HCT116 (cell line): ENCODE measurements around the gene UPB1. TPM values are rescaled to one million over a fixed set of nuclear protein-coding genes. Genes with fewer than 3 reads are reported as not detected.
A peak's percentile ranks its signal among the peaks of the same experiment; 100 is the strongest.

Source experiments
- ATAC-seq: fragments of 200-7000 bp; cut with Tn5 transposase; 2 replicates; pipeline ENCODE4 v1.9.1; 2020; ENCODE audit warnings: mild to moderate bottlenecking, moderate library complexity
- BruUV-seq: library from RNA; stranded (reverse); fragments of 400-500 nt; replicated peaks from 2 replicates; lab custom pipeline; 2021; lab: Mats Ljungman, UMichigan
- CTCF ChIA-PET: fragments of 300-600 bp; sonication (Branson Sonifier 250); formaldehyde crosslinking; loops from one replicate; lab custom pipeline; 2021; ENCODE audit warnings: antibody characterized with exemption; lab: Charles Lee
- POLR2A ChIA-PET: fragments of 300-600, 350-600 bp; sonication (Branson Sonifier 250); formaldehyde crosslinking; loops from one replicate; lab custom pipeline; 2021; ENCODE audit warnings: antibody characterized with exemption; lab: Charles Lee
- RAD21 ChIA-PET, 2 experiments: fragments of 300-600 bp; sonication (Branson Sonifier 250); formaldehyde crosslinking; loops; one replicate each; lab custom pipeline; 2023; ENCODE audit warnings: low total read pairs in 2 of 2; ENCODE audit not compliant: uncharacterized antibody in 2 of 2, unreplicated experiment in 2 of 2, low non-redundant PET in 1 of 2; lab: Charles Lee
- DNase-seq: peaks from one replicate; pipeline ENCODE4 v3.0.0-alpha.2; 2010; ENCODE audit warnings: low read depth, low spot score
- H2AFZ ChIP-seq: fragments of 200-600 bp; shearing (Covaris generic), sonication (generic); 2 replicates; pipeline ENCODE4 v1.6.1; 2017; ENCODE audit warnings: low read depth, mixed run types, mixed read lengths, antibody characterized with exemption, low read length; ENCODE audit not compliant: poor library complexity, severe bottlenecking
- H3K27ac ChIP-seq: 2 replicates; pipeline ENCODE4 v1.5.1; 2012; ENCODE audit warnings: low read depth, low read length
- H3K27me3 ChIP-seq: fragments of 200-600 bp; sonication (generic); 2 replicates; pipeline ENCODE4 v1.6.1; 2016; ENCODE audit warnings: mixed run types, low read length, mixed read lengths; ENCODE audit not compliant: insufficient read depth
- H3K36me3 ChIP-seq, 2 experiments: fragments of 200-500 bp in 1 of 2; fragments of 200-600 bp in 1 of 2; sonication (Bioruptor generic) in 1 of 2; sonication (generic) in 1 of 2; 2 replicates each; pipeline versions ENCODE4 v1.5.1 to v1.6.1; 2014 to 2016; ENCODE audit warnings: low read length in 2 of 2, inconsistent platforms in 1 of 2, mixed read lengths in 1 of 2, mixed run types in 1 of 2; ENCODE audit not compliant: insufficient read depth in 2 of 2, control insufficient read depth in 1 of 2
- H3K4me1 ChIP-seq, 2 experiments: fragments of 200-600 bp in 1 of 2; sonication (generic) in 1 of 2; 2 replicates each; pipeline versions ENCODE4 v1.5.1 to v1.6.1; 2012 to 2017; ENCODE audit warnings: low read length in 2 of 2, inconsistent platforms in 1 of 2, mild to moderate bottlenecking in 1 of 2, mixed read lengths in 1 of 2, mixed run types in 1 of 2, moderate library complexity in 1 of 2; ENCODE audit not compliant: insufficient read depth in 2 of 2, control insufficient read depth in 1 of 2
- H3K4me2 ChIP-seq: fragments of 200-600 bp; sonication (generic); 2 replicates; pipeline ENCODE4 v1.6.1; 2017; ENCODE audit warnings: mixed run types, low read length, mixed read lengths
- H3K4me3 ChIP-seq, 2 experiments: fragments of 200-600 bp in 1 of 2; sonication (generic) in 1 of 2; replicated peaks in 1 of 2; 2 replicates each; pipeline ENCODE4 v1.5.1; 2011 to 2016; ENCODE audit warnings: low read length in 2 of 2, control low read depth in 1 of 2, low read depth in 1 of 2, mild to moderate bottlenecking in 1 of 2, mixed read lengths in 1 of 2, mixed run types in 1 of 2
- H3K79me2 ChIP-seq: fragments of 200-600 bp; sonication (generic); 2 replicates; pipeline ENCODE4 v1.6.1; 2017; ENCODE audit warnings: mild to moderate bottlenecking, mixed run types, low read length, moderate library complexity, mixed read lengths; ENCODE audit not compliant: insufficient read depth
- H3K9ac ChIP-seq: fragments of 200-600 bp; sonication (generic); 2 replicates; pipeline ENCODE4 v1.6.1; 2016; ENCODE audit warnings: low read length, mixed read lengths
- H3K9me2 ChIP-seq: fragments of 200-600 bp; sonication (generic), shearing (Covaris generic); 2 replicates; pipeline ENCODE4 v1.6.1; 2017; ENCODE audit warnings: mixed run types, mild to moderate bottlenecking, moderate library complexity; ENCODE audit not compliant: insufficient read depth
- H3K9me3 ChIP-seq, 2 experiments: fragments of 200-500 bp in 1 of 2; fragments of 200-600 bp in 1 of 2; sonication (Bioruptor generic) in 1 of 2; sonication (generic) in 1 of 2; 2 replicates each; pipeline ENCODE4 v1.6.1; 2014 to 2017; ENCODE audit warnings: low read length in 2 of 2, mixed read lengths in 2 of 2, inconsistent platforms in 1 of 2, low read depth in 1 of 2, mild to moderate bottlenecking in 1 of 2, mixed run types in 1 of 2, moderate library complexity in 1 of 2; ENCODE audit not compliant: control insufficient read depth in 1 of 2, insufficient read depth in 1 of 2
- H4K20me1 ChIP-seq: fragments of 200-600 bp; sonication (generic), shearing (Covaris generic); 2 replicates; pipeline ENCODE4 v1.6.1; 2017; ENCODE audit warnings: mixed run types, mild to moderate bottlenecking, moderate library complexity; ENCODE audit not compliant: insufficient read depth
- JUND ChIP-seq: IDR thresholded peaks from 2 replicates; pipeline ENCODE4 v1.6.1; 2012
- RAD21 ChIP-seq: IDR thresholded peaks from 2 replicates; pipeline ENCODE4 v1.6.1; 2012; ENCODE audit warnings: low read depth, mild to moderate bottlenecking
- SIN3A ChIP-seq: IDR thresholded peaks from 2 replicates; pipeline ENCODE4 v1.6.1; 2012; ENCODE audit warnings: low read depth
- SP1 ChIP-seq: IDR thresholded peaks from 2 replicates; pipeline ENCODE4 v1.6.1; 2012; ENCODE audit warnings: low read depth
- YY1 ChIP-seq: IDR thresholded peaks from 2 replicates; pipeline ENCODE4 v1.6.1; 2011; ENCODE audit warnings: low read length, low read depth, moderate library complexity, mild to moderate bottlenecking; ENCODE audit not compliant: insufficient replicate concordance; ENCODE audit errors: extremely low read depth
- intact Hi-C: fragments of 100-400 bp; cut with micrococcal nuclease; formaldehyde crosslinking; loops from 2 replicates; pipeline ENCODE4 v1.10.0; 2022
- total RNA-seq: library from RNA; stranded (reverse); gene quantifications from one replicate; pipeline ENCODE4 v1.2.1, GENCODE V29; 2021; ENCODE audit not compliant: unreplicated experiment
- TF ChIP-seq, protein P1 (sequence below): IDR thresholded peaks from 2 replicates; pipeline ENCODE4 v1.6.1; 2012; ENCODE audit warnings: low read depth
- TF ChIP-seq, protein P2 (sequence below), 3 experiments: fragments of 200-600 bp in 1 of 3; sonication (generic) in 1 of 3; IDR thresholded peaks in 2 of 3; conservative IDR thresholded peaks in 1 of 3; 2 replicates each; pipeline ENCODE4 v1.5.1; 2012 to 2017; ENCODE audit warnings: low read depth in 2 of 3, low read length in 2 of 3, antibody characterized with exemption in 1 of 3, borderline replicate concordance in 1 of 3, control low read depth in 1 of 3, mild to moderate bottlenecking in 1 of 3, mixed read lengths in 1 of 3, mixed run types in 1 of 3, moderate library complexity in 1 of 3; ENCODE audit not compliant: insufficient read depth in 1 of 3

The UPB1 gene
- total RNA-seq, 1 experiment from 2014 or later: 0.27 TPM

DNA sequence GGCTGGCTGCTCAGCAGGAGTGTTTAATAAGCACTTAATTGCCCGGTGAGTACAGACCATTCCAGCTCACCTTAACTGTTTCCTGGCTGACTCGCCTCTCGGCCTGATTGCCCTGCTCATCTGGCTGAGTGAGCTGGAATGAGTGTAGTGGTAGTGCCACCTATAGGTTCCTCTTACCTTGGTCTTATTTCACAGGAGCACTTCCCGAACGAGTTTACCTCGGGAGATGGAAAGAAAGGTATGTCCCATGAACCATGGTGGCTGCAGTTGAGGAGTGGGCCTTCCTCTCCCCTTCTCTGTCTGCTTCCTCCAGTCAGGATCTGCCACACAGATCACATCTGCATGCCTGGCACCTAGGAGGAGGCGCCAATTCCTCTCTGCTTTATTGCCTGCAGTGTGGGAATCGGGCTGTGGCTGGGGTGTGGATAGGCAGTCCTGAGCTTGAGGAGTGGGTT is 26.7 kb downstream of the UPB1 start:
- Histone ChIP-seq H3K4me1 (peaks cover 11 to 14% of the 10 kb centered on the region in 2 experiments), H4K20me1 (no peaks in the 10 kb centered on the region), H3K36me3 (no peaks in the 10 kb centered on the region), H2AFZ (peak overlapping the region; percentile 90), H3K9me3 (no peaks in the 10 kb centered on the region), H3K27ac (no peak overlapping the region), H3K27me3 (no peaks in the 10 kb centered on the region), H3K9me2 (no peaks in the 10 kb centered on the region), H3K4me3 (peak overlapping the region in 1 of 2 experiments; percentile 14; a peak in 1 of 4 replicates), H3K9ac (no peak overlapping the region; the same call in 1 of the 2 replicates), H3K79me2 (no peaks in the 10 kb centered on the region), H3K4me2 (peak overlapping the region; percentile 67)
- TF ChIP-seq, protein P1, sequence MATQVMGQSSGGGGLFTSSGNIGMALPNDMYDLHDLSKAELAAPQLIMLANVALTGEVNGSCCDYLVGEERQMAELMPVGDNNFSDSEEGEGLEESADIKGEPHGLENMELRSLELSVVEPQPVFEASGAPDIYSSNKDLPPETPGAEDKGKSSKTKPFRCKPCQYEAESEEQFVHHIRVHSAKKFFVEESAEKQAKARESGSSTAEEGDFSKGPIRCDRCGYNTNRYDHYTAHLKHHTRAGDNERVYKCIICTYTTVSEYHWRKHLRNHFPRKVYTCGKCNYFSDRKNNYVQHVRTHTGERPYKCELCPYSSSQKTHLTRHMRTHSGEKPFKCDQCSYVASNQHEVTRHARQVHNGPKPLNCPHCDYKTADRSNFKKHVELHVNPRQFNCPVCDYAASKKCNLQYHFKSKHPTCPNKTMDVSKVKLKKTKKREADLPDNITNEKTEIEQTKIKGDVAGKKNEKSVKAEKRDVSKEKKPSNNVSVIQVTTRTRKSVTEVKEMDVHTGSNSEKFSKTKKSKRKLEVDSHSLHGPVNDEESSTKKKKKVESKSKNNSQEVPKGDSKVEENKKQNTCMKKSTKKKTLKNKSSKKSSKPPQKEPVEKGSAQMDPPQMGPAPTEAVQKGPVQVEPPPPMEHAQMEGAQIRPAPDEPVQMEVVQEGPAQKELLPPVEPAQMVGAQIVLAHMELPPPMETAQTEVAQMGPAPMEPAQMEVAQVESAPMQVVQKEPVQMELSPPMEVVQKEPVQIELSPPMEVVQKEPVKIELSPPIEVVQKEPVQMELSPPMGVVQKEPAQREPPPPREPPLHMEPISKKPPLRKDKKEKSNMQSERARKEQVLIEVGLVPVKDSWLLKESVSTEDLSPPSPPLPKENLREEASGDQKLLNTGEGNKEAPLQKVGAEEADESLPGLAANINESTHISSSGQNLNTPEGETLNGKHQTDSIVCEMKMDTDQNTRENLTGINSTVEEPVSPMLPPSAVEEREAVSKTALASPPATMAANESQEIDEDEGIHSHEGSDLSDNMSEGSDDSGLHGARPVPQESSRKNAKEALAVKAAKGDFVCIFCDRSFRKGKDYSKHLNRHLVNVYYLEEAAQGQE: no peak
- TF ChIP-seq SP1: no peak
- no peak for TF ChIP-seq YY1
- peak; percentile 89 for TF ChIP-seq RAD21
- TF ChIP-seq, protein P2, sequence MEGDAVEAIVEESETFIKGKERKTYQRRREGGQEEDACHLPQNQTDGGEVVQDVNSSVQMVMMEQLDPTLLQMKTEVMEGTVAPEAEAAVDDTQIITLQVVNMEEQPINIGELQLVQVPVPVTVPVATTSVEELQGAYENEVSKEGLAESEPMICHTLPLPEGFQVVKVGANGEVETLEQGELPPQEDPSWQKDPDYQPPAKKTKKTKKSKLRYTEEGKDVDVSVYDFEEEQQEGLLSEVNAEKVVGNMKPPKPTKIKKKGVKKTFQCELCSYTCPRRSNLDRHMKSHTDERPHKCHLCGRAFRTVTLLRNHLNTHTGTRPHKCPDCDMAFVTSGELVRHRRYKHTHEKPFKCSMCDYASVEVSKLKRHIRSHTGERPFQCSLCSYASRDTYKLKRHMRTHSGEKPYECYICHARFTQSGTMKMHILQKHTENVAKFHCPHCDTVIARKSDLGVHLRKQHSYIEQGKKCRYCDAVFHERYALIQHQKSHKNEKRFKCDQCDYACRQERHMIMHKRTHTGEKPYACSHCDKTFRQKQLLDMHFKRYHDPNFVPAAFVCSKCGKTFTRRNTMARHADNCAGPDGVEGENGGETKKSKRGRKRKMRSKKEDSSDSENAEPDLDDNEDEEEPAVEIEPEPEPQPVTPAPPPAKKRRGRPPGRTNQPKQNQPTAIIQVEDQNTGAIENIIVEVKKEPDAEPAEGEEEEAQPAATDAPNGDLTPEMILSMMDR (IDR thresholded peaks at IDR 0.05 in 2 of 3, conservative IDR thresholded peaks at IDR 0.05 in 1 of 3; ENCODE audit: borderline replicate concordance in 1 of 3, insufficient read depth in 1 of 3, low read depth in 2 of 3, low read length in 2 of 3): peak; percentile 70 to 79 (median 78); a peak in 5 of 6 replicates
- TF ChIP-seq SIN3A: no peak
- TF ChIP-seq JUND: peak; percentile 23; the same call in 1 of the 2 replicates
- ChIA-PET POLR2A (interaction anchor here (1.0 to 1.2 kb wide), 2 partner anchors 14 to 35 kb away, joined by 3 read pairs; no protein-coding TSS in a partner anchor), RAD21 (interaction anchor here (0.5 to 0.7 kb wide), 3 partner anchors 20 to 63 kb away, joined by 3 to 6 read pairs (median 4); no protein-coding TSS in a partner anchor), CTCF (interaction anchor here (0.5 to 2.5 kb wide), 16 partner anchors 9 to 664 kb away, joined by 3 to 30 read pairs (median 4); partner anchors contain the start of genes GUCD1, SLC2A11 and SNRPD3)
- ATAC-seq: peak; percentile 95
- peak; percentile 86 for DNase-seq
- BruUV-seq: no TSS peak
- intact Hi-C loops: loop anchor here (1.0 to 10.0 kb wide), 3 partner anchors 197 to 537 kb away; partner anchors contain the start of genes GSTT2 and SUSD2
